ENCODE measurements around the gene STOML2.

Gene STOML2

DNA sequence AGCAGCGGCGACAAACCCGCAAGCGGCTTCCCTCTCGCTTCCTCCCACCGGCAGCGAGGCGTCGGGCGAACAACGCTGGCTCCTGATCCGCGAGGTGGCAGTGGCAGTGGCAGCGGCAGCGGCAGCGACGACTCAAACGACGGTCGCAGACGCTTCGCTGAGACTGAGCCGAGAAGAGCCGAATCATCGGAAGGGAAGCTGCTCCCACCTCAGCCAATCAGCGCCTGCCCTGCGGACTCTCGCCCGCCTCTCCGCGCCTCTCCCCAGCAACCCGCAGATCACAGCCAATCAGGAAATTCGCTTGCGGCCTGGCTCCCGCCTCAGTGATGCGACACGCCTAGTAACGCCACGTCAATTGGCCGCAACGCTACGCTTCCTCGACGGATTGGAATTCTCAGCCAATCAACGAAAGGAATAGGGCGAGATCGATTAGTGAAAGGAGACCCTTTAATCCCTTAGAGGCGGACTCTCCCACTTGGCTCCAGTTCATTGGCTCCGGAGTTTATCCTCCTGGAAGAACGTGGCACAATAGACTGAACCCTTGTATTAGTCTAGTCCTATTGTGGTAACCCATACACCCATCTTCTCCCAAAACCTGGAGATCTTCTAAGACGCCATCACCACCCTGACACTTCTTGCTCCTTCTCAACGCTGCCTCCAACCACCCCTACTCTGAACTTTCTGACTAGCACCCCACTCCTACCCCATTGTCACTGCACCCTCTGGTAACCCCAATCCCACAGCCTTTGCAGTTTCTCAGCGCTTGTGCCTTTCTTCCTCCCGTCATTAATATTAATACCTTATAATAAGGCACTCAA, 30.3 kb downstream of the STOML2 start, which contains the start of gene VCP:
Gene VCP, minus strand, starts transcription at position 165 of the 818 bp plus-strand sequence. CDS start 272 bp downstream, outside the sequence.
- DNase-seq (ENCODE audit: low spot score), result peak; percentile 99

- DNase-seq (ENCODE audit: low spot score), result peak; percentile 91
Observed at GRCh38 chr9:35071814-35072460, 31.0 kb downstream of the STOML2 start.

GRCh38 chr9:35070823-35071813, 31.8 kb downstream of the STOML2 start:
- no peak for DNase-seq (ENCODE audit: low spot score)

- no peak for DNase-seq (ENCODE audit: low spot score)
Observed at GRCh38 chr9:35069020-35069419, 33.9 kb downstream of the STOML2 start.

DNA sequence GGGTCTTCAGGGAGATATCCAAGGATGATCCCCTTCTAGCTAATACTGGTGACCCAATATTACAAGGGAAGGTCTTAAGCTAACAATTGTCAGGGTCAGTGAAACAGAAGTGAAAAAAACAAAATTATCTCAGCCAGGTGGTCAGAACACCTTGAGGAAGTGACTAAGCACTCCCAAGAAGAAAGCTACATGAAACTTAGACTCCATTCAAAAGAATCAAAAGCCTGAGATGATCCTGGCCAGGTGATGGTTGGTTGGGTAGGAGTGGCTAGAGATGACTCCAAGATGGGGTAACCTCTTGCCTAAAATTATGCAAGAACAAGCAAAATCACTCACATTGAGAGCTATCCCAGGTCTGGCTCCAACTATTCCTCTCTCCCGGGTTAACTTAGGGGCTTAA, 35.9 kb downstream of the STOML2 start:
- DNase-seq (ENCODE audit: low spot score), result no peak

DNA sequence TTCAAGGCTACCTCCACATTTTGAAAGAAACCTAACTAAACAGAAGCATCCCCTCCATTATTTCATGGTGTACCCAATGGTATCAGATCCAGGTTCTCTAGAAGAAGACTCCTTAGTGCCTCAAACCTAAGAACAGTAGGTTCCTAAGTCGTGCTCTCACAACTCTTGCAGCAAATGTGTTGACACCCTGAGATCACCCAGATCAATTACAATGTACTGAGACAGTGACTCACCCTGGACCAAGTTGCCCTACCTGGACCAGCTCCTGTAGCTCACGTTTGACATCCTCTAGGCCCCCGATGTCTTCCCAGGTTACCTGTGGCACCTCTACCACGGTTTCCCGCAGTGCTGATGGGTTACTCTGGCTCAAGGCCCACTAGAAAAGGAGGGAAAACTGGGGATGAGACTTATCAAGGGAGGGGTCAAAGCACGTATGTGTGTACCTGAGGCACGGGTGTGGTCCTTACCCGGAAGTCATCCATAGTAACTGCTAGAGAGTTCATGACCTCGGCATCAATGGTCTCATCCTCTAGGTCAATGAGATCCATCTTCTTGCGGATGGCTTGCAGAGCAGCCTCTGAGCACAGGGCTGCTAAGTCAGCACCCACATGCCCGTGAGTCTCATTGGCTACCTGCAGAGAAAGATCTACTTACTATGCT, 42.3 kb downstream of the STOML2 start:
- DNase-seq (ENCODE audit: low spot score), result no peak

GRCh38 chr9:35059438-35059837, 43.5 kb downstream of the STOML2 start:
- DNase-seq (ENCODE audit: low spot score), result no peak

DNA sequence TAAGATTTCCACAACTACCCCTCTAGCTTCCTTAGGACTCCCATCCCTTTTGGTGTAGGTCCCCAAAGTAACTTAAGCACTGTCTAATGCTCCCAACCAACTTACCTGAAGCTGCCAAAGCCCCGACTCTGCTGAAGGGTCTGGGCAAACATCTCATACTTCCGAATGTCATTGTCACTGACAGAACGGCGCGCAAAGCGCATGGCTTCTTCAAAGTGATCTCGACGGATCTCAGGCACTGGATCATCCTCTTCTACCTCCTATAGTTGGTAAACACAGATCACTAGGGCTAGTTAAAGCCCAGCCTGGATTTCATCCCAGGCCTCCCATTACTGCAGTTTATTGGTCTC, 45.7 kb downstream of the STOML2 start:
- DNase-seq (ENCODE audit: low spot score), result no peak

- DNase-seq (ENCODE audit: low spot score), result no peak
Observed at GRCh38 chr9:35056571-35057270, 46.2 kb downstream of the STOML2 start.

GRCh38 chr9:35054871-35055644, 47.9 kb downstream of the STOML2 start:
- no peak for DNase-seq (ENCODE audit: low spot score)

DNA sequence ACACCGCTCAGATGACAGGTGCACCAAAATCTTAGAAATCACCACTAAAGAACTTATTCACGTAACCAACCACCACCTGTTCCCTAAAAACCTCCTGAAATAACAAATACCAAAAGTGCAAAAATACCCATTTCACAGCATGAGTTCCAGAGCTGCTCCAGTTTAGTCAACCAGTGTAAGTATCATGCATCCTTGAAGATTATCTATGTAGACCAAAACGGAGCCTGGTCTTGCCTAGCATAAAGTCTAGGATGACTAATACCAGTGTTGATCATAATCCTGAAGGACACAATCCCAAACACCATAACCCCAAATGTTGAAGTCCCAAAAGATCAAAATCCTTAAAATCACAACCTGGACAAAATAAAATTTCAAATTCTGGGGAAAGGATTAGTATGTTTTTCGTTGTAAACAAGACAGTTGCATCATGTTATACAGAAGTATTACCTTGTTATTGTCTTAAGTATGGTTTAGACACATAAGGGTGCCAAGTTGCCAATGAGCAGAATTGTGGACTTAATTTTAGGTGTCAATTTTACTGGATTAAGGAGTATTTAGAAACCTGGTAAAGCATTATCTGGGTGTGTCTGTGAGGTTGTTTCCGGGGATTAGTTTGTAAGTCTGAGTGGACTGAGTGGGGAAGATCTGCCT, 48.6 kb downstream of the STOML2 start:
- no peak for DNase-seq (ENCODE audit: low spot score)

GRCh38 chr9:35051069-35051967, 51.6 kb downstream of the STOML2 start:
- DNase-seq (ENCODE audit: low spot score), result peak; percentile 52

Data from AG20443 (cell line).